CD4-positive, alpha-beta T cell treated with Interleukin-4 for 4 hours (primary cell): Measurements from ENCODE around the gene POU5F1.
A peak's percentile ranks its signal among the peaks of the same experiment; 100 is the strongest.
"Not testable (repeated sequence)": the region's sequence is repeated elsewhere in the genome, so short reads cannot be mapped to it uniquely, and the experiment has no call there.

Experiments
- DNase-seq: peaks from one replicate; pipeline ENCODE4 v3.0.0-alpha.2; 2020

The POU5F1 gene

DNA sequence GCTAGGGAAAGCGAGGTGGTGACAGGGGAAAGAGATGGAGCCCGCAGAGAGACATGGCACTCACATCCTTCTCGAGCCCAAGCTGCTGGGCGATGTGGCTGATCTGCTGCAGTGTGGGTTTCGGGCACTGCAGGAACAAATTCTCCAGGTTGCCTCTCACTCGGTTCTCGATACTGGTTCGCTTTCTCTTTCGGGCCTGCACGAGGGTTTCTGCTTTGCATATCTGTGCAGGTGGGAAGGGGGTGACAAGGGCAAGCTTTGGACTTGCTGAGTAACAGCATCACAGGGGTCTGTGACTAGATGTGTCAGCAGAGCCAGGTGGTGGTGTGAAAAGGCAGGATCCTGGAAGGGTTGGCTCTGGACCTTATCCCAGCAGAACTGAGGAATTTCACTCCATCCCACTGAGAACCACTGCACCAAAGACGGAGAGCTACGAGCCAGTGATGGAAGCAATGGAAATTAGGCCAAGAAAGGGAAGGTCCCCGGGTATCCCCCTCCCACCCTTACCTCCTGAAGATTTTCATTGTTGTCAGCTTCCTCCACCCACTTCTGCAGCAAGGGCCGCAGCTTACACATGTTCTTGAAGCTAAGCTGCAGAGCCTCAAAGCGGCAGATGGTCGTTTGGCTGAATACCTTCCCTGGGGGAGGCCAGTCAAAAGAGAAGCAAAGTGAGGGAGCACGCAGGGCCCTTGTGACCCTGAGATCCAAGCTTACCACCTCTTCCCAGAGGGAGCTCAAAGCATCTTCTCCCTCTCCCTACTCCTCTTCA is 5.2 kb downstream of the POU5F1 start:
- not testable (repeated sequence) for DNase-seq

DNA sequence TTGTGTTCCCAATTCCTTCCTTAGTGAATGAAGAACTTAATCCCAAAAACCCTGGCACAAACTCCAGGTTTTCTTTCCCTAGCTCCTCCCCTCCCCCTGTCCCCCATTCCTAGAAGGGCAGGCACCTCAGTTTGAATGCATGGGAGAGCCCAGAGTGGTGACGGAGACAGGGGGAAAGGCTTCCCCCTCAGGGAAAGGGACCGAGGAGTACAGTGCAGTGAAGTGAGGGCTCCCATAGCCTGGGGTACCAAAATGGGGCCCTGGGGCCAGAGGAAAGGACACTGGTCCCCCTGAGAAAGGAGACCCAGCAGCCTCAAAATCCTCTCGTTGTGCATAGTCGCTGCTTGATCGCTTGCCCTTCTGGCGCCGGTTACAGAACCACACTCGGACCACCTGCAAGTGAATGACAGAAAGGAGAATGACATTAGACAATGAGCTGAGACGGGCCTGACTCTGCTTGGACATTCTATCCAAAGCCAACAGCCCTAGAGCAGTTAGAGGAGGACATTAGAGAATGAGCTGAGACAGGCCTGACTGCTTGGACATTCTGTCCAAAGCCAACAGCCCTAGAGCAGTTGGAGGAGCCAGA is 5.9 kb downstream of the POU5F1 start:
- DNase-seq, result not testable (repeated sequence)

DNA sequence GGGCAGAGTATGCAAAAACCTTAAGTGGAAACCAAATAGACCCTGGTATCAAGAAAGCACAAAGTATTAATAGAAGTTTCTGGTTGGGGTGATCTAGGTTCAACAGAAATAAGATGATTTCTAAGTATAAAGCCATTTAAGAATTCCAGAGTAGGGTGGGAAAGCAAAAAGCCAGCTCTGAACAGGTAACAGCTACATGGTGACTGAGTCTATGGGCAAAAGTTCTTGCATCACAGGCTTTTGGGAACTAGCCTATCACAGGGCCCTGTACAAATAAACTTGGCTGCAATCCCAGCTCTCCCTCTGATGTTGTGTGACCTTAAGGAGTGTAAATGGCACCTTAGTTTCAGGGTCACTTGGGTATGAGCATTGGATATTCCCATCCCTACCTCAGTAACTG is 6.6 kb downstream of the POU5F1 start:
- no peak for DNase-seq

DNA sequence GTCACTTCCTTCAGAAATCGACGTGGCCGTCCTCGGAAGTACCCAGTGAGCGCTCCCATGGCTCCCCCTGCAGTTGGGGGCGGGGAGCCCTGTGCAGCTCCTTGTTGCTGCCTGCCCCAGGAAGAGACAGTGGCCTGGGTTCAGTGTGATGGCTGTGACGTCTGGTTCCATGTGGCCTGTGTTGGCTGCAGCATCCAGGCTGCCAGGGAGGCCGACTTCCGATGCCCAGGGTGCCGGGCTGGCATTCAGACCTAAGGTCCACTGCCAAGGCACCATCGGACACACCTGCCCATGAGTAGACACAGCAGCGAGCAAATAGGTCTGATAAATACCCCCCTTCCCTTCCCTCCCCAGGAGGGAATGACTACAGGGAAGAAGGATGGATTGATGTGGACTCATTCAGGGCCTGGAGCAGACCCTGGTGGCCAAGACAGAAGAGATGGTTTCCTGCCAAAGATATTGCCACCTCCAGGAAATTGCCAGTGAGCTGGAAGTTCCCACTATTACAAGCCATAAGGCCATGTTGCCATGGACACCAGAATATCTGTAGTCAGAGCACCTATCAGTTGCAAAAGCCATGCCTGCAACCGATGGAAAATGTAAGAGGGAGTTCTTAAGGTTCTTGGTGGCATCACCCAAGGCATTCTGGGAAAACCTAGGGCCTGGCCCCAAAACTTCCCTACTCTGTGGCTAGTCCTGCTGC is 7.9 kb downstream of the POU5F1 start:
- DNase-seq, result no peak

DNA sequence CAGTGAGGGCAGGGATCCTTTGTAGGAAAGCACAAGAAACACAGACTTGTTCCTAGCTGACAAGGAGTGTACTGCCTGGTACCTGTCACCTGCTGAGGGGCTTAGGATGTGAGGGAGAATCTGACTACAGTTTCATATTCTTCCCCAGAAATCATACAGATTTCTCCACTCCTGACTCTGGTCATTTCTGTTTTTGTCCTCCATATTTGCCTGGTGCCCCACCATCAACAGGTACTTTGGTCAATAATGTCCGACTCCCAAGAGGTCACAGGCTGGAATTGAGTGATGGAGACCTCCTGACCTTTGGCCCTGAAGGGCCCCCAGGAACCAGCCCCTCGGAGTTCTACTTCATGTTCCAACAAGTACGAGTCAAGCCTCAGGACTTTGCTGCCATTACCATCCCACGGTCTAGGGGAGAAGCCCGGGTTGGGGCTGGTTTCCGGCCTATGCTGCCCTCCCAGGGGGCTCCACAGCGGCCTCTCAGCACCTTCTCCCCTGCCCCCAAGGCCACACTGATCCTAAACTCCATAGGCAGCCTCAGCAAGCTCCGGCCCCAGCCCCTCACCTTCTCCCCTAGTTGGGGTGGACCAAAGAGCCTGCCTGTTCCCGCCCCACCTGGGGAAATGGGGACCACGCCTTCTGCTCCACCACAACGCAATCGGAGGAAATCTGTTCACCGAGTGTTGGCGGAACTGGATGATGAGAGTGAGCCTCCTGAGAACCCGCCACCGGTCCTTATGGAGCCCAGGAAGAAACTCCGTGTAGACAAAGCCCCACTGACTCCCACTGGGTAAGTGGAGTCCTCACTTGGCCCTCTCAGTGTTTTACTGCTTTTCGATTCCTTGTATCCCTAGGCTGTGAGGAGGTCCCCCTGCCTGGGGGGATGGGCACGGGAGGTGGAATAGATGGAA is 9.0 kb downstream of the POU5F1 start:
- no peak for DNase-seq

DNA sequence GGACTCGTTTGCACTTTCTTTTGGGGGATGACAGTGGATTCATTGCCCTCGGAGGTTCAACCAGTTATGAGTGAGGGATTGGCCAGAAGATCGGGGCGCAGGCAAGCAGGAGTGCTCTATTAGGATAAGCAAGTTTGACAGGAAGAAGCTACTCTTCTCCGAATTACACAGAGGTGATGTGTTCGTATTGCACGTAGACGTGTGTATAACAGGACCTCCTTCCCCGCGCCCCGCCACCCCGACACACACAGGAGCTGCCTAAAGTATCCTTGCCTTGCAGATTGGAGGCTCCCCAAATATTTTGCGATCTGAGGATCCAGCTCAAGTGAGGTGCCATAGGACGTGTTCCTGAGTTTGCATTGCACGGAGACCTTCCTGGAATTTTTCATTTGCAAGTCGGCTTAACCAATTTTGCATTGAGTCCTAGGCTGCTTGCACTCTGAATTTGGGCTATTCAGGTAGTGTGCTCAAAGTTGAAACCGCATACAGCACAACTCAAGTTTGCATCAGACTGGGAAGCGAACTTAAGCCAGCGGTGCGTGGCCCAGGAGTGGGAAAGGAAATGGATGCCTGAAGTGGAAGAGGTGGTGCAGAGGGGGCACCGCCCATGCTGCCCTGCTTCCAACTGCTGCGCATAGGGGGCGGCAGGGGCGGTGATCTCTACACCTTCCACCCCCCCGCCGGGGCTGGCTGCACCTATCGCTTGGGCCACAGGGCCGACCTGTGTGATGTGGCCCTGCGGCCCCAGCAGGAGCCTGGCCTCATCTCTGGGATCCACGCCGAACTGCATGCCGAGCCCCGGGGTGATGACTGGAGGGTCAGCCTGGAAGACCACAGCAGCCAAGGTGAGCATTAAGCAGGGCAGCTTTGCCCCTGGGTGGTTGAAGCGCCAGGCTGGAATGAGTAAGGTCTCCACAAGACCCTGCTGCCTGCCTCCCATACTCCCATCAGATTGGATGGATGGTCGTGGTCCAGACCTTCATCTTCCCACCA is 11.3 kb downstream of the POU5F1 start:
- no peak for DNase-seq

DNA sequence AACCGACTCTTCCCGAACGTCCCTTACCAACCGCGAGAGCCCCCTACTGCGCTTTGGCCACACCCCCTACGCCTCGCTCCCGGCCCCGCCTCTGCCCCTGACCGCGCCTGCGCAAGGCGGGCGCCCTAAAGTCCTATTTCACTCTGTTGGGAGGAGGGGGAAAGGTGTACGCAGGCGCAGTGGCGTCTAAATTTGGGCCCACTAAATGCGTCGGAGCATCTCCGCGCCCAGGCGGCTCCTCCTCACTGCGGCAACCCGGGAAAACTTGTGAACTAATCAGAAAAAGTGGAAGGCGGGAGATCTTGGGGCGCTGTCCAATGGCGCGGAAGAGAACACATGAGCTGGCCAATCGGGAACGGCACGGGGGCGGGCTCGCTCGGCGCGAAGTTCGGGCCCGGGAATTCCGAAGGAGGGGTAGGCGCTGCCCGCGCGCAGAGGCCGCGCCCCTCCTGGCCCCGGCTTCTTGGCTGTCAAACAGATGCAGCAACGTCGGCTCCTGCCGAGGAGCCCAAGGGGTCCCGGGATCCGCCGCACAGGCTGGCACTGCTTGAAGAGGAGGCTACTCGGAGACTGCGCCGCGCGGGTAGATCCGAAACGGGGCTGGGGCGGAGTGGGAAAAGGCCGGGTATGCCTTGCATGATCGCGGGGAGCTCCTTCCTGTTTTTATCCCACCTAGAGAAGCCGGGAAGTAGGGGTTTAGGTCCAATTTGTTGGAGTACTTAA is 12.2 kb downstream of the POU5F1 start, which contains the start of gene TCF19:
Gene TCF19, plus strand, starts transcription at position 450 of the 723 bp plus-strand sequence. CDS start 881 bp downstream, outside the sequence.
- DNase-seq, result peak; percentile 99

DNA sequence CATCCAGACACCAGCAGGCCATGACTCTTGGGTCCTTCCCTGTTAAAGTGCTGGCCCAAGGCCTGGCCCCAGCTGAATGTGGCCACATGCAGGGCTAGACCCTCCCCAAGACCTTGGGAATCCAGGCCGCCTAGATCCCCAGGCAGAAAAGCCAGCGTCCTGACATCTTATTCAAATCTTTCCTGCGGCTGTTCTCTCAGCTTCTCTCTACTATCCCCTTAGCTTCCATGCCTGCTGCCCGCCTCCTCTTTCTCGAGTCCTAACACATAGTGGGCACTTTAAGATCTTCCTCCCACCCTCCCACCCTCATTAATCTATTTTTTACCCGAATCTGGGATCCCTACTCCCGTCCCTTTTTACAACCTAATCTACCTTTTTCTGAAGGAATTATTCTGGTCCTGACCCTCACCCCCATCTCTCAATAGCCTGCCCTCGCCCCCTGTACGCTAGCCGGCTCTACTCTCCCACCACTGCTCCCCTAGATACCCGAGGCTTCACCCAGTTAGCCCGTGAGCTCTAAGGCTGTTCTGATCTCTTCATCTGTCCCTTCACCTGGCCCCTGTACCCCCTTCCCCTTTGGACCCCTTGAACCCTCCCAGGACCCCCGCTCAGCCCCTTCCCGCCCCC is 12.9 kb downstream of the POU5F1 start, which contains the start of gene CCHCR1:
Gene CCHCR1, minus strand, starts transcription at position 290 of the 627 bp plus-strand sequence. Its CDS starts 202 bp downstream, at position 88.
- no peak for DNase-seq

DNA sequence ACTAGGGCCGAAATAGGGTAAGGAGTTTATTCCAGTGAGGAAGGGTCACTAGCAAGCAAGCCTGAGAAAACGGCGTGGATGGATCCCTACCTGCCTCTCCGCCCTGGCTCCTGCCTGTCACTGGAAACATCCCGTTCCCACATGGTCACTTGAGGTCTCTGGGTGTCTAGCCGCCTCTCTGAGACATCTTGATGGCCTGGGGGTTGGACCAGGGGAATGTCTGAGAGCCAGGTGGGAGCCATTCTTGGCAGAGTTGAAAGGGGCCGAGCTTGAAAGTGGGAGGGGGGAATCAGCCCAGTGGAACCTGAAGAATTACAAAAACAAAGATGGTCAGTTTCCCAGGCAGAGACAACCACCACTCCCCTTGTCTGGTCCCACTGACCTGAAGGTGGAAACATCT is 13.8 kb downstream of the POU5F1 start:
- DNase-seq, result no peak

DNA sequence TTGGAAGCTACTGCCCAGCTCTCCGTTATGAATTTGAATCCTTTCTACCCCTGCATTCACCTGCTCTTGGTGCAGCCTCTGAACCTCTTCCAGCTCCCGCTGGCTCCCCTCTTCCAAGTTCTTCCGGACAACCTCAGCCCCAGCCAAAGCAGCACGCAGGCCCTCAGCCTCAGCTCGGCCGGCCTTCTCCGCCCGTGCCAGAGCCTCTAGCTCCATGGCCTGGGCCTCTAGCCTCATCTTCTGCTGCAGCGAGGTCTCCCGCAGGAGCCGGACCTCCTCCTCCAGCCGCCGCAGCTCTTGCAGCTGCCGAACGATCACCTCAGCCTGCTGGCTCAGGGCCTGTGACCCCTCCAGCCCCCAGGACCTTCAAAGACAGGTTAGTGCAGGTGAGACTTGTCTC is 16.0 kb downstream of the POU5F1 start:
- no peak for DNase-seq

DNA sequence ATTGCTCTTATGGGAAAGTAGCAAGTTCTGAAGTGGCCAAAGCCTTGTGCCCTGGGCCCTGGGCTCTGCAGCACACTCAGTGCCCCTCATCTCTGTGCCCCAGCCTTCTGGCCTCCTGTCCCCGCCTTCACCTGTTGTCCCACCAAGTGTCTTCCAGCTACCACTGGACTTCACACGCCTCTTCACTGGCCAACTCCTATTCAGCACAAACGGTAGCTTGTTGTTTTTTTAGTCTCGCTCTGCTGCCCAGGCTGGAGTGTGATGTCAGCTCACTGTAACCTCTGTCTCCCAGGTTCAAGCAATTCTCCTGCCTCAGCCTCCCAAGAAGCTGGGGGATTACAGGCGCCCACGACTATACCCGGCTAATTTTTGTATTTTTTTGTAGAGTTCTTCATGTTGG is 17.7 kb downstream of the POU5F1 start:
- DNase-seq, result no peak

DNA sequence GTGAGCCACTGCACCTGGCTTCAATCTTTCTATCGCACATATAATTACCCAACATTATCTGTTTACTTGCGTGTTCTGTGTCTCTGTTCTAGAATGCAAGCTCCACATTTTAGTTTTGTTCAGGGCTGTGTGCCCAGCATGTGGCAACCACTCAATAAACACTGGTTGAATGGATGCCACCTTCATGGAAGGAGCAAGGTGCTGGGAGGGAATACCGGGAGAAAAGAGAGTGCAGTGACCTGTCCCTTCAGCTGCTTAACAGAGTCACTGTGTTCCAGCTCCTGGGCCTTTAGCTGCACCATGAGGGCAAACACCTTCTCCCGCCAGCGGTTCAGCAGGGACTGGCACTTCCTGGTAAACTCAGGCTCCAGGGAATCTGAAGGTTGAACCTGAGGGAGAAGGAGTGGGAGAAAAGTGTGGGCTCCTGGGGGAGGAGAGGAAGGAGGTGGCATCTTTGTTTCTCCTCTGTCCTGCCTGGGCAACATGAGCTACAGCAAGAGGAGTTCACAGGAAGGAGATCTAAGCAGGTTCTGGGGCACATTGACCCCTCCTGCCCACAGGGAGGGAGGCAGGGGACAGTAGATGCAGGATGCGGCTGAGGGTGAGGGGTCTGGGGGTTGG is 20.5 kb downstream of the POU5F1 start:
- DNase-seq, result no peak

DNA sequence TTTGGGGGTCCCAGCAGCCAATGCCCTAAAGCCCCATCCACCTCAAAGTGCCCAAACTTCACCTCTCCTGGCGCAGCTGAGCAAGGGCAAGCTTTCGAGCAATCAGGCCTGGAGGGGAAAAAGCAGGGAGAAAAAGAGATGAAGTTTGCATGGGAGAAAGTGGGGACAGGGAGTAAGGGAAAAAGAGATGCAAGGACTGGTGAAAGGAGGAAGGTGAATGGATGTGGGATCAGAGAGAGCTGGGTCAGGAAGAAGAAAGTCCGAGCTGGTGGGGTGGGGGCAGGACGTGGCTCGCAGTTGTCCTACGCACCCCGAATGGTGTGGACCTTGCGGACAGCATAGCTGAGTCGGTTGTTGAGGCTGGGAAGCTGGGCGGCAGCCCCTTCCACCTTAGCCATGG is 25.1 kb downstream of the POU5F1 start:
- no peak for DNase-seq

DNA sequence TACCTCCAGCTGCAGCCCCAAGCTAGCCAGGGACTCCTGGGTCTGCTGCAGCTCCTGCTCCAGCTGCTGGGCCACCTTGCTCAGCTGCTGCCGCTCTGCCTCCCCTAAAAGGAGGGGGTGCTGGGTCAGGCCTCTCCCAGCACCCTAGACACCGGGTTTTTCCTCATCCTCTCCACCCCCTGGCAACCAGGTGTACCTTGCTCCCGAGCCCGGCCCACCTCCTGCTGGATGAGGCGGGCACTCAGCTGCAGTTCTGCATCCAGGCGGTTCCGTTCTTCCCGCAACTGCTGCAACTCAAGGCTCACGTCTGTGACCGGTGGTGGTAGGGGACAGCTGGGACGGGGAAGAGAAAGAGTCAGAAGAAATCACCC is 25.5 kb downstream of the POU5F1 start:
- DNase-seq, result no peak

DNA sequence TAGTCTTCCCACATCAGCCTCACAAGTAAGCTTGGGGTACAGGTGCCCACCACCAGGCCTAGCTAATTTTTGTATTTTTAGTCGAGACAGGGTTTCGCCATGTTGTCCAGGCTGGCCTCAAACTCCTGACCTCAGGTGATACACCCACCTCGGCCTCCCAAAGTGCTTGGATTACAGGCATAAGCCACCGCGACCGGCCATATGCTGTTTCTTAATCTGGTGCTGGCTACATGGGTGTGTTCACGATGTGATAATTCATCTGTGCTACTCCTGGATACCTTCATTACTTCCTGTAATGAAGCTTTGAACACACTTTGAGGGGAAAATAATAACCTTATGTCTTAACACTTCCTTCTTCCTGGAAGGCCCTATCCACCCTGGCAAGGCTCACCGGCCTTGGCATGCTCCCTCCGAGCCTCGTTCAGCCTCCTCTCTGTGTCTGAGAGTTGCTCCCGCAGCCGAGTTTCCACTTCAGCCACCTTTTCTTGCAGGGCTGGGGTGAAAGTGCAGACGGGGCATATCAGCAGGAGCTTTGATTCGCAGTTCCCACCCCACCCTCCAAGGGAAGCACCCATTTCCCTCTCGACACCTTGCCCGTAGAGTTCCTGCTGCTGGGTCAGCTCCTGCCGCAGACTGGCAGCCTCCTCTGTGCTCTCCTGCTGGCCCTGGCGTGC is 26.0 kb downstream of the POU5F1 start:
- DNase-seq, result no peak

DNA sequence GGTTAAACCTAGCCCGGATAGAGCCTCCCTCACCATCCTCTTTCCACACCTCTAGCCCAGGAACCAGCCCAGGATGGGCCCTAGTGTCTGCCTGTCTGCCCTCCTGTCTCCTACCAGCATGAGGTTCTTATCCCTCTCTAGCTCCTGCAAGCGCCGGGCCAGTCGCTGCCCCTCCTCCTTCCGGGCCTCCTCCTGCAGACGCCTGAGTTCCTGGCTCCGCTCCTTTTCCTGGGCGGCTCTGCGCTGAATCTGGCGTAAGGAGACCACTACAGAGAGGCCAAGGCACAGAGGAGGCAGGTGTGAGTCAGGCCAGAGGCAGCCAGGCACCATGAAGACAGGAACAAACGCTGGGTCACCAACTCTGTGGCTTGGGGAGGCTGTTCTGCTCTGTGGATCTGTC is 27.3 kb downstream of the POU5F1 start:
- no peak for DNase-seq

DNA sequence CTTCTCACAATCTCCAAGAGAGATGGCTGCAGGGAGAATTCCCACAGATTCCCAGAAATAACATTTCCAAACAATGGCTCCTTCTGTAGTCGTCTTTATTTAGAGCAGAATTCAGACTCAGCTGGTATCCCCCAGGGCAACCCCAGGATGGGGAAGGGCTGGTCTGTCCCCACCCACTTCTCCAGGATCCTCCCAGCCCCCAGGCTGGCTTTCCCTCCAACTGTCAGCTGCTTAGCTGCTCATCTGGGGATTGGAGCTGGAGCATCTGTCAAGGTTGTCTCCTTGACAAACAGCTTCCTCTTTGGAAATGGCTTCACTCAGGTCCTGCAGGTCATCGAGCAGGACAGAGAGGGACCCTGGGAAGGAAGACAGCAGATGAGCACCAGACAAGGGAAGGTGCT is 28.1 kb downstream of the POU5F1 start:
- no peak for DNase-seq

DNA sequence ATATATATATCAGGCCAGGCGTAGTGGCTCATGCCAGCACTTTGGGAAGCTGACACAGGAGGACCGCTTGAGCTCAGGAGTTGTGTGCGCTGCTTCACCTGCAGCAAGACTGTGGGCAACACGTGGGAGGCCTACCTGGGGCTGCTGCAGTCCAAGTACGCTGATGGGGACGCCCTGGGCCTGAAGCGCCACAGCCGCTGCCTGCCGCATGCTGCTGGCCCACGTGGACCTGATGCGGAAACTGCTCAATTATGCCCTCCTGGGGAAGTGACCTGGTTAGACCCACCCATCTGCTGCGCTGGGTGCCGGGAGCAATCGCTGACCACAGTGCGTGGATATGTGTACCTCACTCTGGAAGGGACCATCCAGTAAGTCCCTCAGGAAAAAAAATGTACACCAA is 29.8 kb downstream of the POU5F1 start:
- DNase-seq, result no peak

DNA sequence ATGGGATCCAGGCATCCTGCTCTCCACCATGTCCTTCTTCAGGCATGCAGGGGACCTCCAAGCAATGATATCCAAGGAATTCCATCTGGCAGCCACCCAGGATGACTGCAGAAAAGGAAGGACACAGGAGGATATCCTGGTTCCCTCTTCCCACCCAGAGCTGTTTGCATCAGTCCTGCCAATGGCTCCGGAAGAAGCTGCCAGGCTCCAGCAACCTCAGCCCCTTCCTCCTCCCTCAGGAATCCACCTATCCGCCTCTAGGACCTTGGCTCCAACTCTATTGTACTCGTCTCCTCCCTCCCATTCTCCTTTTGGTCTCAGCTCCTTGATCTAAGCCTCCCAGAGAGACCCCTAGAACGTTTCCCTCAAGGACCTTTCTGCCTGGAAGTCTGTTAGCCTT is 30.9 kb downstream of the POU5F1 start:
- DNase-seq, result no peak
